ENCODE data around the gene ZBTB5.
"Not testable (repeated sequence)": the region's sequence is repeated elsewhere in the genome, so short reads cannot be mapped to it uniquely, and the experiment has no call there.

The ZBTB5 gene

GRCh38 chr9:37465249-37466036 is at the start of gene ZBTB5:
Gene ZBTB5 (minus strand): TSS chr9:37465450. CDS start chr9:37442551, 22,899 bp downstream.
- peak; percentile 99 for DNase-seq (ENCODE audit: low read depth, low spot score)

DNA sequence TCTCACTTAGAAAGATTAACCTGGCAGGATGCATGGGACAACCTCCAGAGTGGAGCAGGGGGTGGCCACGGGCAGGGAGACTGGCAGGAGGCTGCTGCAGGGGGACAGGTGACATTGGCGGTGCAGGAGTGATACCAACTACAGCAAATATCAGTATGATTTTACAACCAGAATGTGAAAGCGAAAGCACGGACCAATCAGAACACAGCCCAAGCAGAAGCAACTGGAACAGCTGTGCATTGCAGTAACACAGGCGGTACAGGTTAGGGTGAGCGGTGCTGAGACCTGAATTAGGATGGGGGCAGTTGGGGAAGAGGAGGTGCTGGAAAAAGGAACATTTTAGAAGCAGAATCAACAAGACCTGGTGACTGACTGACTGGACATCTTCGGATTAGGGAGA is 49.7 kb upstream of the ZBTB5 start:
- no peak for DNase-seq (ENCODE audit: low read depth, low spot score)

DNA sequence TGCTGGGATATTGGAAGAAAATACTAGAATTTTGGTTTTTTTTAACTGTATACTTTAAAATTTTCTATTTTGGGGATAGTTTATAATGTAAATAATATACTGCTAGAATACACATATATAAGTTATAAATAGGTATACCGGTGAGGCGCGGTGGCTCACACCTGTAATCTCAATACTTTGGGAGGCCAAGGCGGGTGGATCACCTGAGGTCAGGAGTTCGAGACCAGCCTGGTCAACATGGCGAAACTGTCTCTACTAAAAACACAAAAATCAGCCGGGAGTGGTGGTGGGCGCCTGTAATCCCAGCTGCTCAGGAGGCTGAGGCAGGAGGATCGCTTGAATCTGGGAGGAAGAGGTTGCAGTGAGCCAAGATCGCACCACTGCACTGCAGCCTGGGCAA is 49.2 kb upstream of the ZBTB5 start:
- DNase-seq (ENCODE audit: low read depth, low spot score), result not testable (repeated sequence)

GRCh38 chr9:37512437-37512836 is 47.2 kb upstream of the ZBTB5 start:
- DNase-seq (ENCODE audit: low read depth, low spot score), result no peak

DNA sequence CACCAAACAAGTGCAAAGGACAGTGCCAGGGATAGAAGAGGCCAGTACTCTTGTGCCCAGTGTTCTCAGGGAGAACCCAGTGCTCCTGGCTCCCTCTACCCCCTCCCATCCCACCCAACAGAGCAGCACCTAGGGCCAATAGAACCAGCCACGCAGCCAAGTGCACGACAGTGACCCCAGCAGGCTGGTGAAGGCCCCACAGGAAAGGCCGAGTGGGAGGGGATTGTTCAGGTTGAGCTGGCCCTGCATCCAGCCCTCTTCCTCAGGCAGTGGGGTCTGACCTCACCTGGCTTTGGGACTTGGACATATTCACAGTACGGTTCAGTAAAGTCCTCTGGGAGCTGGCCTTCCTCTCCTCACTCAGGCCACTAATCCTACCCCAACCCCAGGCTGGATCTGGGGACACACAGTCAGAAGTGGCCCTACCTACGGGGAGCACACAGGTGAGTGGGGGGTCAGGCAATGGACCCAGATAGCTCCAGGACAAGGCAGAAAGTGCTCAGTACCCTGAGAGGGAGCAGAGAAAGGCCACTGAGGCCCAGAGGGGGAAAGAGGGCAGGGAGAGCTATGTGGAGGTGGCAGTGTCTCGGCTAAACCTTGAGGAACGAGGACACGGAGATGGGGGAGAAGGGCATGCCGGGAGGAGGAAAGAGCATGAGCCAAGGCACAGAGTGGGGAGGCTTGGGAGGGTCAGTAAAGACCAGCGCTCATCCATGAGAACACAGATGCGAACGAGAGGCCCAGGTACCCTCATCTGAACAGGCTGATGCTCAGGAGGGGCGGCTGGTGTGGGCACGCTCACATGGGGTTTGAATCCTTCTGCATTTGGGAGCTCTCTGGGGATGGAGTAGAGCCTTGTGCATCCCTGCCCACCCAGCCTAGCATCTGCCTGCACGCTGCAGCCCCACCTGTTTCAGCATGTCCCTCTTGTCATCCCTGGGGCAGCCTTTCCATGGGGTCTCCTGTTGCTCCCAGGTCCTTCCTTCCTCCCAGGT is 46.1 kb upstream of the ZBTB5 start:
- no peak for DNase-seq (ENCODE audit: low read depth, low spot score)

DNA sequence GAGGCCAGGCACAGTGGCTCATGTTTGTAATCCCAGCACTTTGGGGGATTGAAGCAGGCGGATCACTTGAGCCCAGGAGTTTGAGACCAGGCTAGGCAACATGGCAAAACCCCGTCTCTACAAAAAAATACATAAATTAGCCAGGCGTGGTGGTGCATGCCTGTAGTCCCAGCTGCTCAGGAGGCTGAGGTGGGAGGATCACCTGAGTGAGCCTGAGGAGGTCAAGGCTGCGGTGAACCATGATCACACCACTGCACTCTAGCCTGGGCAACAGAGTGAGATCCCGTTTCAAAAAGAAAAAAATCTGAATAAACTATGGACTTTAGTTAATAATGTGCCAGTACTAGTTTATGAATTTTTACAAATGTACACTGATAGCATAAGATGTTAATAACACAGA is 44.8 kb upstream of the ZBTB5 start:
- DNase-seq (ENCODE audit: low read depth, low spot score), result not testable (repeated sequence)

DNA sequence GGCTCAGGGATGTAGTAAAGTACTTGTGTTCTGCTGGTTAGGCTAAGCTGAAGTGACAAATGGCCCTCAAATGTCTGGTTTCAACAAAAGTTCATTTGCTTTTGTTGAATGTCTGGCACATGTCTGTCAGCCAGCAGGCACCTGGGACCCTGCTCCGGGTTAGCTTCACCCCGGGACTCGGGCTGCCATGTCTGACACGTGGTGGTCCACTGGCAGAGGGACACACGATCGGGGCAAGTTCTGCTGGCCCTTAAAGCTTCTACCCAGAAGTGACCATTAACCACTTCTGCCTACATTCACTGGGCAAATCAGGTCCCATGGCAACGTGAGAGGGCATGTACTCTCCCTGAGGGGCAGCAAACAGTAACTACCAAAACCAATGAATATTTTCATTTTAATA is 44.3 kb upstream of the ZBTB5 start:
- no peak for DNase-seq (ENCODE audit: low read depth, low spot score)

DNA sequence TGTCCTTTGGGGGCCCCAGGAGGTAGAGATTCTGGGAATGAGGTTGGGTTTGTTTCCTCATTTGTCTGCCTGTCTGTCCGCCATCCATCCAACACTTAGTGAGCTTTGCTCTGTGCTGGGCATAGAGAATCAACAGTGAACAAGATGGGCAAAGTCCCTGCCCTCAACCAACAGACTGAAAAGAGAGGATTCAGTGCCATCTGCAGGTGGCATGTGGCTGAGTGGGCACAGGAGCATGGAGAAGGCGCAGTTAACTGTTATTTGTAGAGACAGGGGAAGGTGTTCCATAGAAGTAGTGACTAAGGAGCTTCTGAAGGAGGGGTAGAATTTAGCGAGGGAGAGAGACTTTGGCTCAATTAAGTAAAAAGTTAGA is 43.6 kb upstream of the ZBTB5 start:
- DNase-seq (ENCODE audit: low read depth, low spot score), result no peak

DNA sequence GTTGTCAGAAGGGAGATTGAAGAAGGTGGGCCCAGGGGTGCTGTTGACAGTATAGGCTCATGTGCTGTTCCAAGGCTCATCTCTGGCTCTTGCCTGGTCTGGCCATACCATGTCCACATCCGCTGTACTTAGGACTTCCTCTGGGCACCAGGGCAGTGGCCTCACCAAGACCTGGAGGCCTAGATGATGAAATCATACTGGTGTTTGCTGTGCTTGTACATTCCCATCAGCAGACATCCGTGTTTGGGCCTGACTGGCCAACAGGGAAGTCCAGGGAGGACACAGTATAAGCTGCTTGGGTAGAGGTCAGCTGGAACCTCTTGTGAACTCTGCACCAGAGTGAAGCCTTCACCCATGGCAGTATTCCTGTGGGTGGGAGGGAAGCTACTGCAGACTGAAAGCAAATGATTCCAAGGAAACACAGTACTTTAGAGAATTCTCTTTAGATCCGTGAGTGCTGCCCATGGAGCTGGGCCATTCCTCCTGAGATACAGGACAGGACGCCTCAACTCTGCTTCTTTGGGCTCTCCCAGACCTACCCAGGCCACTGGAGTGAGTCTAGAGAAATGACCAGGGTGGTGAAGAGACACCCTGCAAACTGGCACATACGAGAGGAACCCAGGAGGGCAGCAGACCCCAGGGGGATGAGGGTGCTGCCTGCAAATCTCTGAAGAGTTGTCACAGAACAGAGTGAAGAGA is 43.0 kb upstream of the ZBTB5 start:
- DNase-seq (ENCODE audit: low read depth, low spot score), result no peak

GRCh38 chr9:37507566-37508134 is 42.4 kb upstream of the ZBTB5 start:
- no peak for DNase-seq (ENCODE audit: low read depth, low spot score)

DNA sequence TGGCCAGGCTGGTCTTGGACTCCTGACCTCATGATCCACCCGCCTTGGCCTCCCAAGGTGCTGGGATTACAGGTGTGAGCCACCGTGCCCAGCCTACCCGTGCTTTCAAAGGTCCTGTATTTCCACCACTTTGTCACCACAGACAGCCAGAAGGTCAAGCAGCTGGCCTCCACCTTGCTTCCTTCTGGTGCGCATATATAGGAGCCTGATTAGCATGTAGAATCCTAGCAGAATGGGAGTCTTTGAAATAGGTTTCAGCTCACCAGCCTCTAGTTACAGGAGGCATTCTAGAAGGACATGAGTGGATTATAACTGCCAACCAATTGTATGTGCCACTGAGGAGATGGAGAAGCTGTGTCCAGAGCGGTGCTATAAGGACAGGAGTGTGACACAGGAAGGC is 39.4 kb upstream of the ZBTB5 start:
- DNase-seq (ENCODE audit: low read depth, low spot score), result no peak

DNA sequence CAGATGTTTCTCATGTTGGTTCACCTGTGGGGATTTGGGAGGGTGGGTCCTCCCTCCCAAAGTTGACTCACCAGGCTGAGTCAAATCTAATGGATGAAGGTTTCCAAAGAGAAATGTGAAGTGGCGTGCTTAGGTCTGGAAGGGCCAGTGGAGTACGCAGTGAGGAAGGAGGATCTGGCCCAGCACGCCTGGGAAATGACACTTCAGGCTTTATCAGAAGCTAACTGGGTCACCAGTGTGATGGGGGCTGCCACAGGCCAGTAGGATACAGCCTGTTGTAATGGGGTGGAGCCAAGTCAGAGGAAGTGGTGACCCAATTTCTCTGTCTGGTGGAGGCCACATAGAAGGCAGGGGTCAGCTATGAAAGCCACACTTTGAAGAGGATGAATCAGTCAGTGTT is 38.5 kb upstream of the ZBTB5 start:
- DNase-seq (ENCODE audit: low read depth, low spot score), result no peak

DNA sequence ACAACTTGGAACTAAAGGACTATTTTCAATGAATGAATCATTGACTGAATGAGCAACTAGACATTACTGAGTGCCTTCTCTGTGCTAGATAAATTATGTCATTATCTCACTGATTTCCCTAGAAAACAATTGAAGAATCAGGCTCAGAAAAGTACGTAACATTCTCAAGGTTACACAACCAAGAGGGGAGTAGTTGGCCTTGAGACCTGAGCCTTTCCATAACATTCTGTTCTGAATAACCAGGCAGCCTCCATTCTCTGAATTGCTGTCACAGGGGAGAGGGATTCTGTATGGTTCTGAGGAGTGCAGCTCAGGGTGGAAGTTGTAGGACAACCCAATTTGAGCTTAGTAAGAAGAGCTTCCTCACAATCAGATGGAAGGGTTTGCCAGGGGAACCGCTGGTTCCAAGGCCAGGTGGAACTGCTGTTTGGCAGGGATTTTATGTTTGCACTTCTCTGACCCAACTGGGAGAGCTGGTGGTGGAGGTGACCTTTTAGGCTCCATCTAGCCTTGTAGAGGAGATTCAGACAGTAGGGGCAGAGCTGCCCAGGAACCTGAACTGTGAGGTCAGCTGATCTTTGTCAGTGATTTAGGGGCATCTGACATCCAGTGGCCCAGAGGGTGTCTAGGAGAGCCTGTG is 36.8 kb upstream of the ZBTB5 start:
- no peak for DNase-seq (ENCODE audit: low read depth, low spot score)

- DNase-seq (ENCODE audit: low read depth, low spot score), result no peak
Measured at GRCh38 chr9:37499297-37499696, 34.0 kb upstream of the ZBTB5 start.

- no peak for DNase-seq (ENCODE audit: low read depth, low spot score)
Measured at GRCh38 chr9:37498457-37498856, 33.2 kb upstream of the ZBTB5 start.

DNA sequence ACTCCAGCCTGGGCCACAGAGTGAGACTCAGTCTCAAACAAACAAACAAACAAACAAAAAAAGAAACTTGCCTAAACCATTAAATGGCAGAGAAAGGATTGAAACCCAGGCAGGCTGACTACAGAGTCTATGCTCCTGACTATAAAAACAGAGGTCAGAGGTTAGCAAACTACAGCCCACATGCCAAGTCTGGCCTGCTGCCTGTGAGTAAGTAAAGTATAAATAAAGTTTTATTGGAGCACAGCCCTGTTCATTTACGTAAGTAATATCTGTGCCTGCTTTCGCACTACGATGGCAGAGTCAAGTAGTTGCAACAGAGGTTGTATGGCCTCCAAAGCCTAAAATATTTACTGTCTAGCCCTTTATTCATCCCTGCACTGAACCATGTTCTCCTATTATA is 32.1 kb upstream of the ZBTB5 start:
- no peak for DNase-seq (ENCODE audit: low read depth, low spot score)

- no peak for DNase-seq (ENCODE audit: low read depth, low spot score)
Measured at GRCh38 chr9:37496020-37496419, 30.8 kb upstream of the ZBTB5 start.

DNA sequence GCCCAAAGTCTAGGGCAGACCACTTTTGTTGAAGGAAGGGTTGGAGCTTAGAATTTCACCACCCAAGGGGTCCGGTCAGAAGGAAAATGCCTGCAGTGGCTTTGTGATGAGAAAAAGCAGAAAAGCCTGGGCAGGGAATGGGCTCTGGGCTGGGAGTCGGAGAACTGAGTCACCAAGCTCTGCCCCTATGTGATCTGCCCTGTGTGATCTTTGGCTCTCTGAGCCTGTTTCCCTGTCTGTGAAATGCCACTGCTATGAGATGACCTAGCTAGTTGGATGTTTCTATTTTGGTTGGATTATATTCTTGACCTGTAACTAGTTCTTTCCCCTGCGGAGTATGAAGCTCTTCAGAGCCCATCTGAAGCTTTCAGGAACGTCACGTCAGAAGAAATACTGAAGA is 30.3 kb upstream of the ZBTB5 start:
- DNase-seq (ENCODE audit: low read depth, low spot score), result no peak

DNA sequence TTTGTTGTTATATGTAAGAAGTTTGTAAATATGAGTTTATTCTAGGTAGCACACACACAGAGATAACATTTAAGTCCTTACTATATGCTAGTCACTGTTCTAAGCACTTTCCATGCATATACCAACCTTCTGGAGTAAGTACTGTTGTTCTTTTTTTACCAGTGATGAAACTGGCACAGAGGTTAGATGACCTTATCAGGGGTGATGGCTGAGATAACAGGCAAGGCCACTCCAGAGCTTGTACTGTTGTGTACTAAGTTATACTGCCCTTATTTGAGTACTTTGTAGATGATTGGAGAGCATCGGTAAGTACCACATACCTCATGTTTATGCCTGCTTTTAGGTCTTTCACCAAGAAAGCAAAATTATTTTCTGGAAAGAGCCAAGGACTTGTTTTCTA is 26.7 kb upstream of the ZBTB5 start:
- DNase-seq (ENCODE audit: low read depth, low spot score), result no peak

- DNase-seq (ENCODE audit: low read depth, low spot score), result no peak
Measured at GRCh38 chr9:37486616-37487548, 21.6 kb upstream of the ZBTB5 start.
